HEK293 (cell line): ENCODE data around the gene METTL16.

Experiments
- MEIS1 ChIP-seq: sonication (generic); formaldehyde crosslinking; IDR thresholded peaks from 2 replicates; pipeline ENCODE4 v1.8.1; 2022; ENCODE audit warnings: missing genetic modification reagents, mild to moderate bottlenecking, borderline replicate concordance
- REPIN1 ChIP-seq: fragments of 450-650 bp; formaldehyde crosslinking; IDR thresholded peaks from 2 replicates; pipeline ENCODE4 v1.5.1; 2017; ENCODE audit warnings: missing biosample characterization, missing genetic modification characterization, low read depth
- SALL2 ChIP-seq: fragments of 450-650 bp; formaldehyde crosslinking; IDR thresholded peaks from 2 replicates; pipeline ENCODE4 v1.5.0; 2017; ENCODE audit warnings: missing biosample characterization, mild to moderate bottlenecking, missing genetic modification characterization, borderline replicate concordance
- SP3 ChIP-seq: fragments of 450-650 bp; formaldehyde crosslinking; IDR thresholded peaks from 2 replicates; pipeline ENCODE4 v1.5.1; 2016; ENCODE audit warnings: missing biosample characterization, missing genetic modification characterization
- ZFP3 ChIP-seq: fragments of 450-650 bp; formaldehyde crosslinking; IDR thresholded peaks from 2 replicates; pipeline ENCODE4 v1.5.1; 2016; ENCODE audit warnings: low read depth, missing biosample characterization, missing genetic modification characterization
- ZNF138 ChIP-seq: fragments of 450-650 bp; formaldehyde crosslinking; IDR thresholded peaks from 2 replicates; pipeline ENCODE4 v1.5.1; 2016; ENCODE audit warnings: missing biosample characterization, missing genetic modification characterization, borderline replicate concordance
- ZNF266 ChIP-seq: fragments of 450-650 bp; formaldehyde crosslinking; IDR thresholded peaks from 2 replicates; pipeline ENCODE4 v1.5.1; 2016; ENCODE audit warnings: missing biosample characterization, missing genetic modification characterization, low read depth
- ZNF404 ChIP-seq: fragments of 450-650 bp; formaldehyde crosslinking; IDR thresholded peaks from 2 replicates; pipeline ENCODE4 v1.5.1; 2017; ENCODE audit warnings: missing biosample characterization, missing genetic modification characterization
- ZNF785 ChIP-seq: fragments of 450-650 bp; formaldehyde crosslinking; IDR thresholded peaks from 2 replicates; pipeline ENCODE4 v1.5.1; 2016; ENCODE audit warnings: missing biosample characterization, missing genetic modification characterization
- TF ChIP-seq, protein P1 (sequence below): fragments of 450-650 bp; formaldehyde crosslinking; IDR thresholded peaks from 2 replicates; pipeline ENCODE4 v1.5.1; 2016; ENCODE audit warnings: missing biosample characterization, missing genetic modification characterization, low read depth
- TF ChIP-seq, protein P2 (sequence below): fragments of 450-650 bp; formaldehyde crosslinking; IDR thresholded peaks from 2 replicates; pipeline ENCODE4 v1.5.1; 2016; ENCODE audit warnings: missing biosample characterization, missing genetic modification characterization
- TF ChIP-seq, protein P3 (sequence below): fragments of 450-650 bp; IDR thresholded peaks from 2 replicates; pipeline ENCODE4 v1.5.1; 2018; ENCODE audit warnings: missing biosample characterization, missing genetic modification characterization

DNA sequence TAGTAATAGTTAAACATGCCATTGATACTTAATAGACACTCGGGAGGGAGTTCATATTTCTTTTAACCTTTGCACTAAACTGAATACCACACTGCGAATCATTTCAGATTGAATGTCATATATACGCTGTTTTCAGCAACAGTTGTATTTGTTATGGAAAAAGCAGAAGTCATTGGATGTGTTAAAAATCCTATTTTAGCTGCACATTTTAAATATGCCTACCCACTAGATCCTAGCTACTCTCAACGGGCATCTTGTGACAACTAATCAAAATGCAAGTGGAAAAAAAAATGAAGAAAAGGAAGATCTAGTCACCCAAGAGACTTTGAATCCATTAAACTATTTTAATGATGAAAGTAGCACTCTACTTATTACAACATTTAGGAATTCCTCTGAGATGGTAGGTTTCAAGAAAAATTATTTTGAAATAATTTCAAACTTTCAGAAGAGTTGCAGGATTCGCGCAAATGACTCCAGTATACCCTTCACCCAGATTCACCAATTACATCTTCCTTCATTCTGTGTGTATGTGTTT, 59.4 kb downstream of the METTL16 start:
- TF ChIP-seq ZNF404 (tag by site-specific recombination) (no peak), ZNF266 (tag by site-specific recombination) (no peak), SALL2 (tag by site-specific recombination) (no peak), MEIS1 (no peak), SP3 (no peak), ZNF785 (tag by site-specific recombination) (no peak), REPIN1 (tag by site-specific recombination) (no peak), ZFP3 (tag by site-specific recombination) (no peak), ZNF138 (tag by site-specific recombination) (no peak)
- TF ChIP-seq, protein P1, sequence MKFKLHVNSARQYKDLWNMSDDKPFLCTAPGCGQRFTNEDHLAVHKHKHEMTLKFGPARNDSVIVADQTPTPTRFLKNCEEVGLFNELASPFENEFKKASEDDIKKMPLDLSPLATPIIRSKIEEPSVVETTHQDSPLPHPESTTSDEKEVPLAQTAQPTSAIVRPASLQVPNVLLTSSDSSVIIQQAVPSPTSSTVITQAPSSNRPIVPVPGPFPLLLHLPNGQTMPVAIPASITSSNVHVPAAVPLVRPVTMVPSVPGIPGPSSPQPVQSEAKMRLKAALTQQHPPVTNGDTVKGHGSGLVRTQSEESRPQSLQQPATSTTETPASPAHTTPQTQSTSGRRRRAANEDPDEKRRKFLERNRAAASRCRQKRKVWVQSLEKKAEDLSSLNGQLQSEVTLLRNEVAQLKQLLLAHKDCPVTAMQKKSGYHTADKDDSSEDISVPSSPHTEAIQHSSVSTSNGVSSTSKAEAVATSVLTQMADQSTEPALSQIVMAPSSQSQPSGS (tag by site-specific recombination) = no peak
- TF ChIP-seq, protein P2, sequence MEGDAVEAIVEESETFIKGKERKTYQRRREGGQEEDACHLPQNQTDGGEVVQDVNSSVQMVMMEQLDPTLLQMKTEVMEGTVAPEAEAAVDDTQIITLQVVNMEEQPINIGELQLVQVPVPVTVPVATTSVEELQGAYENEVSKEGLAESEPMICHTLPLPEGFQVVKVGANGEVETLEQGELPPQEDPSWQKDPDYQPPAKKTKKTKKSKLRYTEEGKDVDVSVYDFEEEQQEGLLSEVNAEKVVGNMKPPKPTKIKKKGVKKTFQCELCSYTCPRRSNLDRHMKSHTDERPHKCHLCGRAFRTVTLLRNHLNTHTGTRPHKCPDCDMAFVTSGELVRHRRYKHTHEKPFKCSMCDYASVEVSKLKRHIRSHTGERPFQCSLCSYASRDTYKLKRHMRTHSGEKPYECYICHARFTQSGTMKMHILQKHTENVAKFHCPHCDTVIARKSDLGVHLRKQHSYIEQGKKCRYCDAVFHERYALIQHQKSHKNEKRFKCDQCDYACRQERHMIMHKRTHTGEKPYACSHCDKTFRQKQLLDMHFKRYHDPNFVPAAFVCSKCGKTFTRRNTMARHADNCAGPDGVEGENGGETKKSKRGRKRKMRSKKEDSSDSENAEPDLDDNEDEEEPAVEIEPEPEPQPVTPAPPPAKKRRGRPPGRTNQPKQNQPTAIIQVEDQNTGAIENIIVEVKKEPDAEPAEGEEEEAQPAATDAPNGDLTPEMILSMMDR (tag by site-specific recombination) = no peak
- TF ChIP-seq, protein P3, sequence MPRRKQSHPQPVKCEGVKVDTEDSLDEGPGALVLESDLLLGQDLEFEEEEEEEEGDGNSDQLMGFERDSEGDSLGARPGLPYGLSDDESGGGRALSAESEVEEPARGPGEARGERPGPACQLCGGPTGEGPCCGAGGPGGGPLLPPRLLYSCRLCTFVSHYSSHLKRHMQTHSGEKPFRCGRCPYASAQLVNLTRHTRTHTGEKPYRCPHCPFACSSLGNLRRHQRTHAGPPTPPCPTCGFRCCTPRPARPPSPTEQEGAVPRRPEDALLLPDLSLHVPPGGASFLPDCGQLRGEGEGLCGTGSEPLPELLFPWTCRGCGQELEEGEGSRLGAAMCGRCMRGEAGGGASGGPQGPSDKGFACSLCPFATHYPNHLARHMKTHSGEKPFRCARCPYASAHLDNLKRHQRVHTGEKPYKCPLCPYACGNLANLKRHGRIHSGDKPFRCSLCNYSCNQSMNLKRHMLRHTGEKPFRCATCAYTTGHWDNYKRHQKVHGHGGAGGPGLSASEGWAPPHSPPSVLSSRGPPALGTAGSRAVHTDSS (tag by site-specific recombination) = no peak
